ENCODE results near the gene ZNF761. TPM values are rescaled to one million over a fixed set of nuclear protein-coding genes. Genes with fewer than 3 reads are reported as not detected.

Gene ZNF761
- 13.8 and 14.6 TPM in 2 replicates for total RNA-seq

DNA sequence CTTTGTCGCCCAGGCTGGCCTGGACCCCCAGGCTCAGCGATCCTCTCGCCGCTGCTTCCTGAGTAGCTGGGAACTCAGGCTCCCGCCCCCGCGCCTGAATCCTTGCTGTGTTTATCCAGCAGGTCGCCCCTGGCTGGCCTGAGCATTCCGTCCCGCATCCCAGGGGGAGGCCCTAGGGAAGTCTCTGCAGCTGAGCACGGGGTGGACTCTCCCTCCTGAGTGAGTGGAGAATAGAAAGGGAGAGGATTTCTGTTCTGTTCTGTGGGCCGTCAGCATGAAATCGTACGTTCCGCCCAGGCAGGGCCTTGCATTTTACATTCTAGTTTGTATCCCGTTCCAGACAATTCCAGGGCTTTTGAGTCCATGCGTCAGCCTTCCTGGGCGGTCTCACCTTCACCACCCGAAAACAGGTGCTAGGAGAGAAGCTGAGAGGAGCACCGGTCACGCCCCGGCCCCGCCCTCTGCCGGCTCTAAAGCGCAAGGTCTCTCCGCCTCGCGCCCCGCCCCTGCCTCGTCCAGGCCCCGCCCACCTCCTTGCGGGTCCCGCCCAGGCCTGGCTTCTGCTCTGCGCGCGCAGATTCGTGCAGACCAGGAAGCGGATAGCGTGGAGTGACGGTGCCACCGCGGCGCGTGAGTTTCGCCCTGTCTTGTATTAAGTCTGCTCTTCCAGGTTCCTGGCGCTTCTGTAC is at the start of gene ZNF761:
TSS of gene ZNF761 (plus strand) at position 586 of the 689 bp plus-strand sequence. CDS start 15,285 bp downstream, outside the sequence.

DNA sequence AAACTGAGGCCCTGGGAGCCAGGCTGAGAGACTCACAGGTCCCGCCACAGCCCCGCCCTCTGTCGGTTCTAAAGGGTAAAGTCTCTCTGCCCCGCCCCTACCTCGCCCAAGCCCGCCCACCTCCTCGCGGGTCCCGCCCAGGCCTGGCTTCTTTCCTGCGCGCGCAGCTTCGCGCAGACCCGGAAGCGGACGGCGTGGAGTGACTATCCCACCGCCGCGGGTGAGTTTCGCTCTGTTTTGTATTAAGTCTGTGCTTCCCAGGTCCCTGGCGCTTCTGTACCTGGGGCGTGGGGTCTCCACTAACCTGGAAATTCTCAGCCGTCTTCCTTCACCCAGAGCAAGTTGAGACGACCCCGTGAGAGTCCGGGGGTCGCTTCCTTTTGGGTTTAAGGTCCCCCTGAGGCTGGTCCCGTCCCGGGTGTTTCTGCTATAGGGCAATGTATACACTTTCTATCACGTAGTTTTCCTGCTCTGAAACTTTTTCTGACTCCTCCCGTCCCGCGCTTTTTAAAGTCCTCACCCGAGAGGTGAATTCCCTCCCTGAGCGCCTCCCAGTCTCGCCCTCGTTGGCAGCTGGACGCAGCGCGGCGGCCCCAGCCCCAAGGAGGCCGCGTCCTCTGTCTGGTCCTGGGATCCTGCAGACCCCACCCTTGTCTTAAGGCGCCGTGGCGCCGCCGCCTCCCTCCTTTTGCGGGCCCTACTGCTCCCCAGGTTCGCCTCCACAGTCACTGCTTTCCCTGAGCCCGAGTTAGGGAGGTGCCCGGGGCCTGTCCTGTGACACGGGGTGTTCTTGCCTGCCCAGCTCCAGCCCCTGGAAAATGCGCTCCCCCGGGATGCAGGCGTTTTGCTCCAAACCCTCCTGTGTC is 36.6 kb upstream of the ZNF761 start, which contains the start of gene ZNF765:
TSS of gene ZNF765 (plus strand) at position 176 of the 866 bp plus-strand sequence. CDS start 2,867 bp downstream, outside the sequence.

DNA sequence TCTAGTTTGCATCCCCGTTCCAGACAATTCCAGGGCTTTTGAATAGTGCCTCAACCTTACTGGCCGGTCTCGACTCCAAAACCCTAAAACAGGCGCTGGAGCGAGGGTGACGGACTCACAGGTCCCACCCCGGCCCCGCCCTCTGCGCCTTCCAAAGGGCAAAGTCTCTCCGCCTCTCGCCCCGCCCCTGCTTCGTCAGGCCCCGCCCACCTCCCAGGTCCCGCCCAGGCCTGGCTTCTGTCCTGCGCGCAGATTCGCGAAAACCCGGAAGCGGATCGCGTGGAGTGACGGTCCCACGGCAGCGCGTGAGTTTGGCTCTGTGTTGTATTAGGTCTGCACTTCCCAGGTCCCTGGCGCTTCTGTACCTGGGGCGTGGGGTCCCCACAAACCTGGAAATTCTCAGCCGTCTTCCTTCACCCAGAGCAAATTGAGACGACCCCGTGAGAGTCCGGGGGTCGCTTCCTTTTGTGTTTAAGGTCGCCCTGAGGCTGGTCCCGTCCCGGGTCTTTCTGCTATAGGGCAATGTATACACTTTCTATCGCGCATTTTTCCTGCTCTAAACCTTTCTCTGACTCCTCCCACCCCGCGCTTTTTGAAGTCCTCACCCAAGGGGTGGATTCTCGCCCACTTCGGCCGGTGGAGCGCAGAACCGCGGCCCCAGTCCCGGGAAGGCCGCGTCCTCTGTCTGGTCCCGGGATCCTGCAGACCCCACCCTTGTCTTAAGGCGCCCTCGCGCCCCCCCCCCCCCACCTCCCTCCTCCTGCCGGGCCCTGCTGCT is 35.9 kb downstream of the ZNF761 start, which contains the start of gene ZNF813:
TSS of gene ZNF813 (plus strand) at position 249 of the 778 bp plus-strand sequence. CDS start 16,090 bp downstream, outside the sequence.

Other genes with a start within 250 kb of the ZNF761 start
- 4.4 and 4.6 TPM in 2 replicates for gene ZNF665, start 238.6 kb upstream of the ZNF761 start, total RNA-seq
- gene ZNF677, start 177.1 kb upstream of the ZNF761 start, total RNA-seq: 11.2 and 11.6 TPM in 2 replicates
- gene VN1R2, start 173.7 kb upstream of the ZNF761 start, total RNA-seq: not detected in 2 replicates
- not detected in 2 replicates for gene VN1R4, start 164.3 kb upstream of the ZNF761 start, total RNA-seq
- 8.4 and 9.1 TPM in 2 replicates for gene ZNF845, start 98.2 kb upstream of the ZNF761 start, total RNA-seq
- gene ZNF525, start 66.3 kb upstream of the ZNF761 start, total RNA-seq: 6.5 TPM in 2 replicates
- gene ZNF765, start 36.8 kb upstream of the ZNF761 start, total RNA-seq: 14.1 and 14.6 TPM in 2 replicates
- 3.0 and 3.1 TPM in 2 replicates for gene ZNF813, start 35.7 kb downstream of the ZNF761 start, total RNA-seq
- gene ZNF331, start 106.2 kb downstream of the ZNF761 start, total RNA-seq: 8.3 and 13.0 TPM in 2 replicates
- gene DPRX, start 200.0 kb downstream of the ZNF761 start, total RNA-seq: not detected in 2 replicates